COR-L47 (cell line): ENCODE measurements around the gene NATD1.

ENCODE experiments used
- DNase-seq: peaks from one replicate; lab custom pipeline; 2025; lab: John Stamatoyannopoulos, UW

Gene NATD1

GRCh38 chr17:21214777-21215541 lies 38.3 kb downstream of the NATD1 start:
- DNase-seq, result no peak

- DNase-seq, result peak; percentile 78
Observed at GRCh38 chr17:21214015-21214776, 39.0 kb downstream of the NATD1 start, which contains the start of gene TMEM11. TSS of gene TMEM11 (minus strand) at chr17:21214161. CDS start at chr17:21214152, 9 bp downstream.

- DNase-seq, result no peak
Observed at GRCh38 chr17:21213638-21214014, 39.6 kb downstream of the NATD1 start.

- DNase-seq, result no peak
Observed at GRCh38 chr17:21212826-21213637, 40.2 kb downstream of the NATD1 start.

GRCh38 chr17:21211825-21212479 lies 41.3 kb downstream of the NATD1 start:
- no peak for DNase-seq

- no peak for DNase-seq
Observed at GRCh38 chr17:21210411-21211076, 42.7 kb downstream of the NATD1 start.

GRCh38 chr17:21209511-21210175 lies 43.6 kb downstream of the NATD1 start:
- DNase-seq, result no peak

GRCh38 chr17:21208352-21208751 lies 44.9 kb downstream of the NATD1 start:
- no peak for DNase-seq

GRCh38 chr17:21204935-21205334 lies 48.3 kb downstream of the NATD1 start:
- no peak for DNase-seq

GRCh38 chr17:21202512-21202911 lies 50.7 kb downstream of the NATD1 start:
- DNase-seq, result no peak

- DNase-seq, result no peak
Observed at GRCh38 chr17:21201874-21202273, 51.3 kb downstream of the NATD1 start.

GRCh38 chr17:21201298-21201595 lies 52.0 kb downstream of the NATD1 start:
- no peak for DNase-seq

- DNase-seq, result no peak
Observed at GRCh38 chr17:21200590-21201297, 52.5 kb downstream of the NATD1 start.

- DNase-seq, result no peak
Observed at GRCh38 chr17:21199856-21200255, 53.4 kb downstream of the NATD1 start.

- no peak for DNase-seq
Observed at GRCh38 chr17:21199311-21199710, 53.9 kb downstream of the NATD1 start.

GRCh38 chr17:21198411-21198810 lies 54.8 kb downstream of the NATD1 start:
- DNase-seq, result no peak

GRCh38 chr17:21196126-21196525 lies 57.1 kb downstream of the NATD1 start:
- no peak for DNase-seq

GRCh38 chr17:21194703-21195102 lies 58.5 kb downstream of the NATD1 start:
- DNase-seq, result no peak

GRCh38 chr17:21194226-21194625 lies 59.0 kb downstream of the NATD1 start:
- DNase-seq, result no peak

GRCh38 chr17:21193031-21193430 lies 60.2 kb downstream of the NATD1 start:
- no peak for DNase-seq
